H9 (cell line): ENCODE measurements around the gene LCN2. TPM values are rescaled to one million over a fixed set of nuclear protein-coding genes. Genes with fewer than 3 reads are reported as not detected.

Experiments used
- DNase-seq: peaks from one replicate; pipeline ENCODE4 v3.0.0-alpha.2; 2017
- H2AFZ ChIP-seq: one replicate; pipeline ENCODE4 v1.6.1; 2013; ENCODE audit warnings: mild to moderate bottlenecking, low read length, control low read depth, moderate library complexity
- H2AK5ac ChIP-seq: 2 replicates; pipeline ENCODE4 v1.6.1; 2013; ENCODE audit warnings: low read length, control low read depth, mixed read lengths; ENCODE audit not compliant: insufficient read length
- H2BK120ac ChIP-seq: one replicate; pipeline ENCODE4 v1.6.1; 2013; ENCODE audit warnings: low read depth, mild to moderate bottlenecking, low read length, control low read depth, inconsistent platforms; ENCODE audit not compliant: poor library complexity, severe bottlenecking
- H2BK12ac ChIP-seq: 2 replicates; pipeline ENCODE4 v1.6.1; 2013; ENCODE audit warnings: low read length, control low read depth, mixed read lengths, low read depth; ENCODE audit not compliant: insufficient read length
- H2BK15ac ChIP-seq: 2 replicates; pipeline ENCODE4 v1.6.1; 2013; ENCODE audit warnings: low read depth, low read length, control low read depth
- H2BK20ac ChIP-seq: one replicate; pipeline ENCODE4 v1.6.1; 2013; ENCODE audit warnings: low read depth, mild to moderate bottlenecking, low read length, control low read depth, inconsistent platforms; ENCODE audit not compliant: poor library complexity, severe bottlenecking
- H2BK5ac ChIP-seq: 2 replicates; pipeline ENCODE4 v1.6.1; 2013; ENCODE audit warnings: low read length, control low read depth, mixed read lengths; ENCODE audit not compliant: insufficient read length
- H3K14ac ChIP-seq: 2 replicates; pipeline ENCODE4 v1.6.1; 2013; ENCODE audit warnings: low read length, control low read depth; ENCODE audit not compliant: insufficient read depth
- H3K18ac ChIP-seq: 2 replicates; pipeline ENCODE4 v1.6.1; 2013; ENCODE audit warnings: low read depth, mild to moderate bottlenecking, mixed read lengths, low read length, control low read depth; ENCODE audit not compliant: insufficient read length
- H3K23ac ChIP-seq: 2 replicates; pipeline ENCODE4 v1.6.1; 2013; ENCODE audit warnings: low read length, control low read depth, mixed read lengths, low read depth; ENCODE audit not compliant: insufficient read length
- H3K23me2 ChIP-seq: 2 replicates; pipeline ENCODE4 v1.6.1; 2013; ENCODE audit warnings: low read depth, mild to moderate bottlenecking, mixed read lengths, low read length, control low read depth; ENCODE audit not compliant: insufficient read length, poor library complexity, severe bottlenecking
- H3K27ac ChIP-seq: 2 replicates; pipeline ENCODE4 v1.5.1; 2013; ENCODE audit warnings: low read length, control low read depth, mixed read lengths, low read depth; ENCODE audit not compliant: insufficient read length
- H3K27me3 ChIP-seq: 2 replicates; pipeline ENCODE4 v1.6.1; 2013; ENCODE audit warnings: low read length, control low read depth, inconsistent platforms; ENCODE audit not compliant: insufficient read depth
- H3K4ac ChIP-seq: 2 replicates; pipeline ENCODE4 v1.6.1; 2013; ENCODE audit warnings: low read depth, mild to moderate bottlenecking, control low read depth, inconsistent platforms, low read length, moderate library complexity
- H3K4me1 ChIP-seq: 2 replicates; pipeline ENCODE4 v1.6.1; 2013; ENCODE audit warnings: low read length, control low read depth, inconsistent platforms; ENCODE audit not compliant: insufficient read depth
- H3K4me2 ChIP-seq: 2 replicates; pipeline ENCODE4 v1.6.1; 2013; ENCODE audit warnings: low read length, control low read depth, mixed read lengths; ENCODE audit not compliant: insufficient read length, insufficient read depth
- H3K56ac ChIP-seq: 2 replicates; pipeline ENCODE4 v1.6.1; 2013; ENCODE audit warnings: low read depth, mild to moderate bottlenecking, mixed read lengths, low read length, control low read depth; ENCODE audit not compliant: insufficient read length
- H3K79me1 ChIP-seq: 2 replicates; pipeline ENCODE4 v1.6.1; 2013; ENCODE audit warnings: low read depth, mild to moderate bottlenecking, moderate library complexity, low read length, control low read depth, inconsistent platforms; ENCODE audit not compliant: insufficient read depth, poor library complexity, severe bottlenecking
- H3K79me2 ChIP-seq: 2 replicates; pipeline ENCODE4 v1.6.1; 2013; ENCODE audit warnings: low read length, control low read depth, inconsistent platforms; ENCODE audit not compliant: insufficient read depth
- H3K9ac ChIP-seq: 2 replicates; pipeline ENCODE4 v1.6.1; 2013; ENCODE audit warnings: low read length, control low read depth, mixed read lengths; ENCODE audit not compliant: insufficient read length; ENCODE audit errors: extremely low read depth
- H3K9me3 ChIP-seq: one replicate; pipeline ENCODE4 v1.6.1; 2013; ENCODE audit warnings: low read depth, low read length, inconsistent platforms; ENCODE audit not compliant: control insufficient read depth
- H3T11ph ChIP-seq: one replicate; pipeline ENCODE4 v1.6.1; 2013; ENCODE audit warnings: mild to moderate bottlenecking, low read length, control low read depth, inconsistent platforms
- H4K20me1 ChIP-seq: one replicate; pipeline ENCODE4 v1.6.1; 2013; ENCODE audit not compliant: control insufficient read depth, insufficient read length, insufficient read depth
- H4K5ac ChIP-seq: 2 replicates; pipeline ENCODE4 v1.6.1; 2013; ENCODE audit warnings: low read depth, mild to moderate bottlenecking, mixed read lengths, low read length, control low read depth; ENCODE audit not compliant: insufficient read length
- H4K8ac ChIP-seq: replicated peaks from 2 replicates; pipeline ENCODE4 v1.6.1; 2013; ENCODE audit warnings: low read length, control low read depth, mixed read lengths, low read depth; ENCODE audit not compliant: insufficient read length
- H4K91ac ChIP-seq: 2 replicates; pipeline ENCODE4 v1.6.1; 2013; ENCODE audit warnings: low read depth, mild to moderate bottlenecking, moderate library complexity, mixed read lengths, low read length, control low read depth; ENCODE audit not compliant: insufficient read length
- H3K27ac Mint-ChIP-seq, 3 experiments: 2 replicates in 2 of 3; 3 replicates in 1 of 3; pipeline ENCODE4 v1.8.0; 2020 to 2021; ENCODE audit warnings: mixed read lengths in 3 of 3, mild to moderate bottlenecking in 1 of 3, moderate library complexity in 1 of 3
- H3K27me3 Mint-ChIP-seq: 2 replicates; pipeline ENCODE4 v1.8.0; 2021; ENCODE audit warnings: low read depth, mild to moderate bottlenecking, moderate library complexity, mixed read lengths
- H3K36me3 Mint-ChIP-seq, 3 experiments: 2 replicates in 2 of 3; 3 replicates in 1 of 3; pipeline ENCODE4 v1.8.0; 2020 to 2021; ENCODE audit warnings: low read depth in 3 of 3, mixed read lengths in 3 of 3; ENCODE audit not compliant: insufficient read depth in 1 of 3
- H3K4me1 Mint-ChIP-seq, 2 experiments: 2 replicates each; pipeline ENCODE4 v1.8.0; 2020; ENCODE audit warnings: mixed read lengths in 2 of 2
- H3K4me3 Mint-ChIP-seq, 2 experiments: 2 replicates in 1 of 2; 3 replicates in 1 of 2; pipeline ENCODE4 v1.8.0; 2020 to 2021; ENCODE audit warnings: mild to moderate bottlenecking in 2 of 2, mixed read lengths in 2 of 2, moderate library complexity in 1 of 2
- H3K9me3 Mint-ChIP-seq, 2 experiments: 2 replicates in 1 of 2; 3 replicates in 1 of 2; pipeline ENCODE4 v1.8.0; 2020; ENCODE audit warnings: mild to moderate bottlenecking in 2 of 2, mixed read lengths in 2 of 2, moderate library complexity in 1 of 2
- WGBS: extraction: QIAGEN DNeasy Blood & Tissue Kit; methylation state at CpG from one replicate; pipeline ENCODE4 v1.1.7; 2013; ENCODE audit warnings: missing lambda C conversion rate, low lambda C conversion rate, mixed read lengths; ENCODE audit not compliant: insufficient read length; ENCODE audit errors: extremely low coverage; 5-methylcytosine and 5-hydroxymethylcytosine counted together
- total RNA-seq: library from RNA; stranded (reverse); gene quantifications from 2 replicates; pipeline ENCODE4 v1.2.1, GENCODE V29; 2021
- TF ChIP-seq, protein P1 (sequence below): fragments of 200-600 bp; sonication (generic); conservative IDR thresholded peaks from 3 replicates; pipeline ENCODE4 v1.8.0; 2021; ENCODE audit warnings: antibody characterized with exemption, mild to moderate bottlenecking

Gene LCN2
- total RNA-seq, 1 experiment from 2014 or later = not detected

DNA sequence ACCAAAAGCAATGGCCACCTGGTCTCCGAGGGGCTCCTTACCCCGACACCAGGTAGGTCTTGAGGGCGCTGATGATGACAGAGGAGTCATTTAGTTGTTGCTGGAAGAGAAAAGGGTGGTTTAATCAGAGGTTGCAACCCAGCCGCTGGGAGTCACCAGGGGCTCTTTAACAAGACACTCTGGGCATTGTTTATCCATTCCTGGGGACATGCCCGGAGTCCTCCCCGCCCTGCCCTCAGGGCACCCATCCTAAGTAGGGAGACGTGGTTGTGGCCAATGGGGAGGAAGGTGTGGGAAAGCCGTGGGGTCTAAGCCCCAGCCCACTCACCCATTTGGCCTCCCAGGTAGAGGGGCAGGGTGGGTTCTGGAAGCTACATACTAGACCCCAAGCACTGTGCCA, 24.8 kb upstream of the LCN2 start:
- Histone ChIP-seq H2AK5ac (no peak overlapping the region), H3K9me3 (no peaks in the 10 kb centered on the region), H3K27me3 (0 out of 2 replicates have a peak, but pooled peaks cover 3% of the 10 kb centered on the region), H4K20me1 (no peaks in the 10 kb centered on the region), H3K79me2 (no peaks in the 10 kb centered on the region), H2BK12ac (no peak overlapping the region), H3K79me1 (no peaks in the 10 kb centered on the region), H2BK20ac (no peak overlapping the region), H2BK15ac (no peak overlapping the region), H3K23ac (no peak overlapping the region), H3K4ac (no peak overlapping the region), H3K14ac (no peak overlapping the region), H3K9ac (no peak overlapping the region), H3T11ph (no peak overlapping the region), H3K4me1 (no peaks in the 10 kb centered on the region), H3K18ac (no peak overlapping the region), H4K5ac (no peak overlapping the region), H3K27ac (no peak overlapping the region), H4K8ac (no peak overlapping the region), H2AFZ (no peak overlapping the region), H3K4me2 (no peak overlapping the region), H2BK120ac (no peak overlapping the region), H3K56ac (no peak overlapping the region), H2BK5ac (no peak overlapping the region), H3K23me2 (peaks cover 12% of the 10 kb centered on the region), H4K91ac (no peak overlapping the region)
- H3K27ac Mint-ChIP-seq = no peak overlapping the region; a peak in 1 of 7 replicates
- TF ChIP-seq, protein P1, sequence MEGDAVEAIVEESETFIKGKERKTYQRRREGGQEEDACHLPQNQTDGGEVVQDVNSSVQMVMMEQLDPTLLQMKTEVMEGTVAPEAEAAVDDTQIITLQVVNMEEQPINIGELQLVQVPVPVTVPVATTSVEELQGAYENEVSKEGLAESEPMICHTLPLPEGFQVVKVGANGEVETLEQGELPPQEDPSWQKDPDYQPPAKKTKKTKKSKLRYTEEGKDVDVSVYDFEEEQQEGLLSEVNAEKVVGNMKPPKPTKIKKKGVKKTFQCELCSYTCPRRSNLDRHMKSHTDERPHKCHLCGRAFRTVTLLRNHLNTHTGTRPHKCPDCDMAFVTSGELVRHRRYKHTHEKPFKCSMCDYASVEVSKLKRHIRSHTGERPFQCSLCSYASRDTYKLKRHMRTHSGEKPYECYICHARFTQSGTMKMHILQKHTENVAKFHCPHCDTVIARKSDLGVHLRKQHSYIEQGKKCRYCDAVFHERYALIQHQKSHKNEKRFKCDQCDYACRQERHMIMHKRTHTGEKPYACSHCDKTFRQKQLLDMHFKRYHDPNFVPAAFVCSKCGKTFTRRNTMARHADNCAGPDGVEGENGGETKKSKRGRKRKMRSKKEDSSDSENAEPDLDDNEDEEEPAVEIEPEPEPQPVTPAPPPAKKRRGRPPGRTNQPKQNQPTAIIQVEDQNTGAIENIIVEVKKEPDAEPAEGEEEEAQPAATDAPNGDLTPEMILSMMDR = no peak
- H3K27me3 Mint-ChIP-seq = peaks cover 9% of the 10 kb centered on the region
- no CpG with 5 or more reads among the region's 8 CpGs for WGBS
- no peak for DNase-seq
- H3K4me3 Mint-ChIP-seq = no peak overlapping the region
- H3K9me3 Mint-ChIP-seq = peaks cover 6 to 9% of the 10 kb centered on the region in 2 experiments
- peaks cover 13 to 16% of the 10 kb centered on the region in 2 experiments for H3K4me1 Mint-ChIP-seq
- H3K36me3 Mint-ChIP-seq = peaks cover 23 to 42% (median 38%) of the 10 kb centered on the region in 3 experiments
